Effector memory CD4-positive, alpha-beta T cell (primary cell): ENCODE measurements around the gene CH25H.

Source experiments
- DNase-seq, 3 donors: peaks; one replicate each; pipeline ENCODE4 v3.0.0-alpha.2; 2020
- H3K27ac ChIP-seq: 2 replicates; pipeline ENCODE4 v1.7.0; 2013; ENCODE audit warnings: mild to moderate bottlenecking, low read length, moderate library complexity; ENCODE audit not compliant: insufficient read depth, poor library complexity, severe bottlenecking
- H3K27me3 ChIP-seq: replicated peaks from 2 replicates; pipeline ENCODE4 v1.7.0; 2013; ENCODE audit warnings: mild to moderate bottlenecking, low read length; ENCODE audit not compliant: insufficient read depth, control insufficient read depth, poor library complexity, severe bottlenecking
- H3K36me3 ChIP-seq: 2 replicates; pipeline ENCODE4 v1.7.0; 2013; ENCODE audit warnings: mild to moderate bottlenecking, low read length, moderate library complexity; ENCODE audit not compliant: control insufficient read depth, insufficient read depth
- H3K4me1 ChIP-seq: 2 replicates; pipeline ENCODE4 v1.7.0; 2013; ENCODE audit warnings: low read length, mild to moderate bottlenecking; ENCODE audit not compliant: control insufficient read depth, insufficient read depth, poor library complexity, severe bottlenecking
- H3K4me3 ChIP-seq: 2 replicates; pipeline ENCODE4 v1.7.0; 2013; ENCODE audit warnings: low read length, low read depth, mild to moderate bottlenecking; ENCODE audit not compliant: insufficient read depth, poor library complexity, severe bottlenecking
- H3K9me3 ChIP-seq: 2 replicates; pipeline ENCODE4 v1.7.0; 2013; ENCODE audit warnings: mild to moderate bottlenecking, low read length, moderate library complexity; ENCODE audit not compliant: control insufficient read depth

CH25H gene

DNA sequence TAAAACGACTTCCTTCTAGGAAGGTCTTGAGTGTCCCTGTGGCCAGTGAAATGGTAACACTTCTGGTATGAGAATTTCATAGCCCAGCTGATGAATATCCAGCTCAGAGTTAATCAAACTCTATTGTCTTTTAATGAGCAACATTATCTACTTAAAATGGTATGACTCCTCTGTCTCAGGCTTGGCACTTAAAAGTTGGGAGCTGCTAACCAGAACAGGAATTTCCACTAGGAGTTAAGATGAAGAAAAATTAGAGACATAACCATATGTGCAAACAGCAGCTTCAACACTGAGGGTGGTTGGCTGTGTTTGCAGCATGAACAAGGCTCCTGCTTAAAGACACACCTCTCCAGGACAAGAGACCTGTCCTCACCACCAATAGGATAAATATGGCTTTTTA, 46.8 kb downstream of the CH25H start:
- Histone ChIP-seq H3K36me3 (no peaks in the 10 kb centered on the region), H3K27me3 (no peaks in the 10 kb centered on the region), H3K4me3 (no peak overlapping the region), H3K9me3 (no peaks in the 10 kb centered on the region), H3K4me1 (peaks cover 4% of the 10 kb centered on the region), H3K27ac (no peak overlapping the region)
- no peak for DNase-seq

DNA sequence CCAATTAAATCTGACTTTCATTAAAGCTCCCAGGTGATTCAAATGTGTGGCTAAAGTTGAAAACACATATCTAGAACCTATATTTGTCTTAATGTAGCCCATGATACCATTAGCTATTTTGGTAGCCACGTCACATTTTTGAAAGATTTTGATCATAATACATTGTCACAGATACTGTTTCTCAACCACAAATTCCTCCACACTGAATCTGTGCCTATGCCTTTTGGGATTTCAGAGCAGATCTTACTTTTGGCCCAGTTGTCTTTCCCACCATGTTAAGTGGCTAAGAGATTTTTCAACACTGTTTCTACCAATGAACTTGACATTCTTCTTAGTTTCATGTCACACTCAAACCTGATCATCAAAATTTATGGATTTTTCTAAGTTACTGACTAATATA, 47.4 kb downstream of the CH25H start:
- no peak overlapping the region for H3K27ac ChIP-seq
- H3K36me3 ChIP-seq: no peaks in the 10 kb centered on the region
- no peaks in the 10 kb centered on the region for H3K9me3 ChIP-seq
- DNase-seq: no peak
- H3K4me3 ChIP-seq: no peak overlapping the region
- peaks cover 4% of the 10 kb centered on the region for H3K4me1 ChIP-seq
- no peaks in the 10 kb centered on the region for H3K27me3 ChIP-seq

DNA sequence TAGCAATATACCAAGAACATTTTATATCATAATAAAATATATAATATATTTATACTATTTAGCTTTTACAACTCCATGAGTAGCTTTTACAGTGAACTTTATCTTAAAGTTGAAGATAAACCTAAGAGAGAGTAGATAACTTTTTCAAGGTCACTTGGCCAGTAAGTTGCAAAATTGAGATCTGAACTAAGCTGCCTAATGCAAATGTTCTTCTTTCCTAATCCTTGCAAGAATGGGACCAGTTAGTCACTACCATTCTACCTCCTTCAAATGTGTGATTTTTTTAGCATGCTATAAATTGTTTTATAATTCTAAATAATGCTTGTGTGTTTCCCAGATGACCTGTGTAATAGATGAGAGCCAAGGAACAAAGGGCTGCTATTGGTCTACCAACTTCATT, 47.8 kb downstream of the CH25H start:
- Histone ChIP-seq H3K4me1 (peaks cover 4% of the 10 kb centered on the region), H3K27me3 (no peaks in the 10 kb centered on the region), H3K36me3 (no peaks in the 10 kb centered on the region), H3K4me3 (no peak overlapping the region), H3K27ac (no peak overlapping the region), H3K9me3 (no peaks in the 10 kb centered on the region)
- no peak for DNase-seq

DNA sequence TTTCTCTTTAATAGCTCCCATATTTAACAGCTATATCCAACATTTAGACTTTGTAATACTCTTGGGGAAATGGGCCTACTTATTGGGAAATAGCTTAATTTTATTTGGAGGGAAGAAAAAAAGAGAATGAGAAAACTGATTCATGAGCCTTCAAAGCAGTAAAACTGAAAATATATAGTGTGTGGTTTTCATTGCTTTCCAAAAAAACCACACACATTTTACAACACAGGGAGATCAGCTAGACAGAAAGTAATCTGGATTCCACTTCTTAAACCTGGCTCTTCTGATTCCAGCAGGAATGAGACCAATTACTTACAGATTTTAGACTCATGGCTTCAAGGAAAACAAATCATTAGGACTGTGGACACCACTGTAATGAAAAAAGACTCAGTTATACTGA, 48.7 kb downstream of the CH25H start:
- Histone ChIP-seq H3K27ac (no peak overlapping the region), H3K27me3 (no peaks in the 10 kb centered on the region), H3K9me3 (no peaks in the 10 kb centered on the region), H3K4me1 (no peaks in the 10 kb centered on the region), H3K36me3 (no peaks in the 10 kb centered on the region), H3K4me3 (no peak overlapping the region)
- no peak for DNase-seq

DNA sequence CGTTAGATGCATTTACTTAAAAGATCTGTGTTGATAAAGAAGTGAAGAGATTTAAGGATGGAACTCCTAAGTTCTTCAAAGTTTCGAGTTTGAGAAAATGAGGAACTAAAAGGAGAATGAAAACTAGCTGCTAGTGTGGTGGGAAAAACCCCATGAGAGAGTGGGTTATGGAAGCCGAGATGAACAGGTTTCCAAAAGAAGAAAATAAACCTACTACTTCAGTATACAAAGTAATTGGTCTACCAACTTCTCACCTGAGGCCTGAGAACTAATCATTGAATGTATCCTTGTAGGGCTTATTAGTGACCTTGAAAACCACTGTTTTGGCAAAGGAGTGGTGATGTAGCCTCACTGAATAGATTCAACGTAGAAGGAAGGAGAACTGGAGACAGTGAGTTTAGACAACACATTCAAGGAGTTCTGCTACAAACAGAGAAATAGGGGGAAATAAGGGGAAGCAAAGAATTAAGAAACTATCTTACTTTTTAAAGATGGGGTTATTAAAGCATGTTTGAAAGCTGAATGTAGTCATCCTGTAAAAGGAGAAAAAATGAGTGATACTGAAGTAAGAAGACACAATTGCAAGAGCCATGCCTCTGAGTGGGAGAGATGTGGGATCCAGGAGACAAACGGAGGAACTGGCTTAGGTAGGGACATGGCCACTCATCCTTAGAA, 50.8 kb downstream of the CH25H start:
- DNase-seq: no peak
- Histone ChIP-seq H3K27ac (no peak overlapping the region), H3K36me3 (no peaks in the 10 kb centered on the region), H3K27me3 (no peaks in the 10 kb centered on the region), H3K9me3 (no peaks in the 10 kb centered on the region), H3K4me3 (no peak overlapping the region), H3K4me1 (no peaks in the 10 kb centered on the region)
